ENCODE measurements around the gene EXOC6. TPM values are rescaled to one million over a fixed set of nuclear protein-coding genes. Genes with fewer than 3 reads are reported as not detected.
"Not testable (repeated sequence)": the region's sequence is repeated elsewhere in the genome, so short reads cannot be mapped to it uniquely, and the experiment has no call there.

The EXOC6 gene
- total RNA-seq, 1 donor from 2014 or later: 9.0 TPM

DNA sequence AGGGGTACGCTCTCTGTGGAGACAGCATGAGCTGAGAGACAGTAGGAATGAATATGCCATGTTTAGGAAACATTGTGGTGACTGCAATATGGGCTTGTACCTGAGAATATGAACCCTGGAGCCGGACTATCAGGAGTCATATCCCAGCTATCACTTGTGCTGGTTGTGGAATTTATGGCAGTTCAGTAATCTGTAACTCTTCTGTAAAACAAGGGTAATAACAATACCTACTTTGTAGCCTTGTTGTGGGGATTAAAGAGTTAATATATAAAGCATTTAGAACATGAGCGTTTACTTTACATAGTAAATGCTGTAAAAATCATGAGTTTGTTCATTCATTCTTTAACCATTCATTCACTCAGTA is 44.4 kb downstream of the EXOC6 start:
- Mint-ChIP-seq H3K4me1 (ENCODE audit: unreplicated experiment) (peaks cover 5% of the 10 kb centered on the region), H3K36me3 (no peaks in the 10 kb centered on the region), H3K27ac (peak overlapping the region; percentile 79), H3K4me3 (no peak overlapping the region), H3K9me3 (no peaks in the 10 kb centered on the region), H3K27me3 (no peaks in the 10 kb centered on the region)
- DNase-seq (ENCODE audit: extremely low spot score, unreplicated experiment): no peak
- TF ChIP-seq, protein P1, sequence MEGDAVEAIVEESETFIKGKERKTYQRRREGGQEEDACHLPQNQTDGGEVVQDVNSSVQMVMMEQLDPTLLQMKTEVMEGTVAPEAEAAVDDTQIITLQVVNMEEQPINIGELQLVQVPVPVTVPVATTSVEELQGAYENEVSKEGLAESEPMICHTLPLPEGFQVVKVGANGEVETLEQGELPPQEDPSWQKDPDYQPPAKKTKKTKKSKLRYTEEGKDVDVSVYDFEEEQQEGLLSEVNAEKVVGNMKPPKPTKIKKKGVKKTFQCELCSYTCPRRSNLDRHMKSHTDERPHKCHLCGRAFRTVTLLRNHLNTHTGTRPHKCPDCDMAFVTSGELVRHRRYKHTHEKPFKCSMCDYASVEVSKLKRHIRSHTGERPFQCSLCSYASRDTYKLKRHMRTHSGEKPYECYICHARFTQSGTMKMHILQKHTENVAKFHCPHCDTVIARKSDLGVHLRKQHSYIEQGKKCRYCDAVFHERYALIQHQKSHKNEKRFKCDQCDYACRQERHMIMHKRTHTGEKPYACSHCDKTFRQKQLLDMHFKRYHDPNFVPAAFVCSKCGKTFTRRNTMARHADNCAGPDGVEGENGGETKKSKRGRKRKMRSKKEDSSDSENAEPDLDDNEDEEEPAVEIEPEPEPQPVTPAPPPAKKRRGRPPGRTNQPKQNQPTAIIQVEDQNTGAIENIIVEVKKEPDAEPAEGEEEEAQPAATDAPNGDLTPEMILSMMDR (conservative IDR thresholded peaks at IDR 0.05): no peak

DNA sequence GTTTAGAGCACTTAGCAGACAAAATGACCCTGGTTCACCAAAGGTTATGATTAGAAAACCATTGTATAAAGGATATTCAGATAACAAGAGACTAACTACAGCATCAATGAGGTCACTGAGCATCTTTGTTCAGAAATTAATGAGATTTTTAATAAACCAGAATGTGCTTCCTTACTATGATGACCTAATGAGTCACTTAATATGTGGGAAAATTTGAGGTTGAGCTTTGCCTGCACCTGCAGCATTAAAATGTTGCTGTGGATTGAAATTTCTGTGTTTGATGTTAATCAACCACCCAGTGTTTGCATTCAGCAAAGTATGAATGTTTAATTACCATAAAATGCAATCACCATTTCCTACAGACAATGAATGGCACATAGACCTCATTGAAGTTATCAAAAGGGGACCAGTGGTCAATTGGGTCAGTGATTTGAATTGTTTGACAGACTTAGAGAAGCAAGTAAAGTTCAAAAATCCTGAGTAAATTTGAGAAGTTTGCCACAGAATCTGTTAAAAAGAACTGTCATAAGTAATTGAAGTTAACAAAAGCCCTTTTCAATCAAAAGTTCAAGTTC is 45.8 kb downstream of the EXOC6 start:
- H3K4me3 Mint-ChIP-seq: no peak overlapping the region
- H3K27me3 Mint-ChIP-seq: no peaks in the 10 kb centered on the region
- no peaks in the 10 kb centered on the region for H3K9me3 Mint-ChIP-seq
- TF ChIP-seq, protein P1 (conservative IDR thresholded peaks at IDR 0.05): no peak
- H3K36me3 Mint-ChIP-seq: no peaks in the 10 kb centered on the region
- peaks cover 5% of the 10 kb centered on the region for H3K4me1 Mint-ChIP-seq (ENCODE audit: unreplicated experiment)
- H3K27ac Mint-ChIP-seq: no peak overlapping the region
- no peak for DNase-seq (ENCODE audit: extremely low spot score, unreplicated experiment)

DNA sequence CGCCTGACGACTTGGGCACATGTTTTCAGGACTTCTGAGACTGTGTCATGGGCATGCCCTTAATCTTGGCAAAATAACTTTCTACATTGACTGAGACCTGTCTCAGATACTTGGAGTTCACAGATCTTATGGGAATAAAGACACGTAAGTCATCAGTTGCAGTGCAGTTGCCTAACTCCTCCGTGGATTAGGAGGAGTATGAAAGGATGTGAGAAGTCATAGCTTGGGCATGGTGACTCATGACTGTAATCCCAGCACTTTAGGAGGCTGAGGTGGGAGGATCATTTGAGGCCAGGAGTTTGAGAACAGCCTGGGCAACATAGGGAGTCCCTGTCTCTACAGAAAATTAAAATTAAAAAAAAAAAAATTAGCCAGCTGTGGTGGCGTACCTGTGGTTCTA is 49.6 kb downstream of the EXOC6 start:
- Mint-ChIP-seq H3K4me1 (ENCODE audit: unreplicated experiment) (no peaks in the 10 kb centered on the region), H3K9me3 (no peaks in the 10 kb centered on the region), H3K36me3 (no peaks in the 10 kb centered on the region), H3K4me3 (no peak overlapping the region), H3K27ac (no peak overlapping the region), H3K27me3 (no peaks in the 10 kb centered on the region)
- DNase-seq (ENCODE audit: extremely low spot score, unreplicated experiment): no peak
- TF ChIP-seq, protein P1 (conservative IDR thresholded peaks at IDR 0.05): no peak

DNA sequence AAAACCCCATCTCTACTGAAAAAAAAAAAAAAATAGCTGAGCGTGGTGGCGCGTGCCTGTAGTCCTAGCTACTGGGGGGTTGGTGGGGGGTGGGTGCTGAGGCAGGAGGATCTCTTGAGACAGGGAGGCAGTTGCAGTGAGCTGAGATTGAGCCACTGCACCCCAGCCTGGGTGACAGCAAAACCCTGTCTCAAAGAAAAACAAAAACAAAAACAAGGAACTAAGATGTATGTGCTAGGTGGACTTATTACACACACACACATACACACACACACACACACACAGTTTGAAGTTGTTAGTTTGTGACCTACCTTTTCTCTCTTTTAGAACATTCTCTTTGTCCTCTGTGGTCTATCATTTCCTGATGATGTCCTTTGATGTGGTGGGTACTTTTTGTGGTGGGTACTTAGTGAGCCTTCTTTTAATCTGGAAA is 53.5 kb downstream of the EXOC6 start:
- Mint-ChIP-seq H3K27me3 (no peaks in the 10 kb centered on the region), H3K27ac (no peak overlapping the region), H3K4me1 (ENCODE audit: unreplicated experiment) (no peaks in the 10 kb centered on the region), H3K36me3 (no peaks in the 10 kb centered on the region), H3K4me3 (no peak overlapping the region), H3K9me3 (no peaks in the 10 kb centered on the region)
- TF ChIP-seq, protein P1 (conservative IDR thresholded peaks at IDR 0.05): no peak
- no peak for DNase-seq (ENCODE audit: extremely low spot score, unreplicated experiment)

DNA sequence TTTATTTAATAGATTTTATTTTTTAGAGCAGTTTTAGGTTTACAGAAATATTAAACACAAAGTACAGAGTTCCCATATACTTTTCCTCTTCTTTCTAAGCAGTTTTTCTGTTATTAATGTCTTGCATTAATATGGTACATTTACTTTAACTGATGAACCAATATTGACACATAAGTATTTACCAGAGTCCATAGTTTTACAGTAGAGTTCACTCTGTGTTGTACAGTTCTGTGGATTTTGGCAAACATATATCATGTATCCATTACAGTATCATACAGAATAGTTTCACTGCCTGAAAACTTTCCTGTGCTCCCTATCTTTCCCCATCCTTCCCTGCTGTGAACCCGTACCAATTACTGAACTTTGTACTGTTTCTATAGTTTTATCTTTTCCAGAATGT is 55.3 kb downstream of the EXOC6 start:
- Mint-ChIP-seq H3K27ac (no peak overlapping the region), H3K9me3 (no peaks in the 10 kb centered on the region), H3K4me1 (ENCODE audit: unreplicated experiment) (no peaks in the 10 kb centered on the region), H3K36me3 (peaks cover 3% of the 10 kb centered on the region), H3K4me3 (no peak overlapping the region), H3K27me3 (no peaks in the 10 kb centered on the region)
- TF ChIP-seq, protein P1 (conservative IDR thresholded peaks at IDR 0.05): no peak
- DNase-seq (ENCODE audit: extremely low spot score, unreplicated experiment): no peak

DNA sequence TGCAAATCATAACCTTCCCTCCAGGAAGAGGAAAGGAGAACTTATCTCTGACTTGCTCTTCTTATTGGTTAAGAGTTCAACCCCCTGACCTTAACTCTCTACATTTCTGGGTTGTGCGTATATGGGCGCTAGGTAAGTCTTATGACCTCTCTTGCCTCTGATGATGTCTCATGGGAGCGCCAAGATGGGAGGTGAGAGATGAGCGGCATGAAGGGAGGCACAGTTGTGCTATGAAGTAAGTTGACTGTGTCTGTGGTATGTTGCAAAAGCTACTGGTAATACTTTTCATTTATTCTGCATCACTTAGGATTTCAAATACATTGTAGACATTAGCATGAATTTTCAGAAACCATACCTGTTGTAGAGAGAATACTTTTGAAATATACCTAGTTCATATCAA is 59.0 kb downstream of the EXOC6 start:
- Mint-ChIP-seq H3K36me3 (peaks cover 3% of the 10 kb centered on the region), H3K27me3 (no peaks in the 10 kb centered on the region), H3K9me3 (no peaks in the 10 kb centered on the region), H3K4me3 (no peak overlapping the region), H3K27ac (no peak overlapping the region), H3K4me1 (ENCODE audit: unreplicated experiment) (no peaks in the 10 kb centered on the region)
- TF ChIP-seq, protein P1 (conservative IDR thresholded peaks at IDR 0.05): no peak
- no peak for DNase-seq (ENCODE audit: extremely low spot score, unreplicated experiment)

DNA sequence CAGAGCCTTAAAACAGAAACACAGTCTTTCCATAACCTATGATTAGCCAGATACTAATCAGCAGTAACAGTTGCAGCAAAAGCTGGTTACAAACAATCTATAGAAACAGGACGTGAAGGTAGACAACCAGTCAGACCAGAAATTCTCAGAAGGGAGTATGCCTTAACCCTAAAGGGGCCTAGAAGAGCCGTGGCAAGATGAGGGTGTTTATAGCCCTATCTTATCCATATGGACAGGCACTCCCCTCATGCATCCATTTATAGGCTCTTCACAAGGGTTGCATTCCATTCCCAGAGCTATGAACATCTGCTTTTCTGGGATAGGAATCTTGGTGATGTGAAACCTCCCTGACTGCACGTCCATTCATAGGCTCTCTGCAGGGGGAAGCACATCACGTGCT is 64.3 kb downstream of the EXOC6 start:
- H3K36me3 Mint-ChIP-seq; DNase-seq (ENCODE audit: extremely low spot score, unreplicated experiment); H3K4me1 Mint-ChIP-seq (ENCODE audit: unreplicated experiment); H3K4me3 Mint-ChIP-seq; H3K9me3 Mint-ChIP-seq; H3K27ac Mint-ChIP-seq; H3K27me3 Mint-ChIP-seq: not testable (repeated sequence)
